GM20000 (cell line): Measurements from ENCODE around the gene SPATS2.

Source experiments
- DNase-seq: peaks from one replicate; pipeline ENCODE4 v3.0.0; 2012; ENCODE audit warnings: low spot score
- CTCF ChIP-seq: IDR thresholded peaks from 2 replicates; pipeline ENCODE4 v1.5.1; 2012; ENCODE audit warnings: mild to moderate bottlenecking, control low read depth; ENCODE audit errors: extremely low read depth, missing control alignments

Gene SPATS2

GRCh38 chr12:49461221-49461620 lies 94.0 kb downstream of the SPATS2 start:
- TF ChIP-seq CTCF, result no peak
- no peak for DNase-seq

GRCh38 chr12:49462083-49462744 lies 95.0 kb downstream of the SPATS2 start:
- no peak for TF ChIP-seq CTCF
- no peak for DNase-seq

GRCh38 chr12:49465132-49465531 lies 97.9 kb downstream of the SPATS2 start:
- TF ChIP-seq CTCF, result no peak

GRCh38 chr12:49470986-49471385 lies 103.7 kb downstream of the SPATS2 start:
- TF ChIP-seq CTCF, result no peak
- no peak for DNase-seq

More at GRCh38 chr12:49465132-49465531, 97.9 kb downstream of the SPATS2 start:
- no peak for DNase-seq

- no peak for DNase-seq
- no peak for TF ChIP-seq CTCF
Measured at GRCh38 chr12:49471557-49471956, 104.3 kb downstream of the SPATS2 start.

- DNase-seq, result no peak
- TF ChIP-seq CTCF, result no peak
Measured at GRCh38 chr12:49476091-49476490, 108.8 kb downstream of the SPATS2 start.

GRCh38 chr12:49478949-49479664 lies 111.8 kb downstream of the SPATS2 start:
- TF ChIP-seq CTCF, result no peak
- DNase-seq, result no peak
